PC-3 (cell line): ENCODE data around the gene BTBD18.

Experiments used
- EZH2 ChIP-seq: fragments of 300-600 bp; sonication (generic); IDR thresholded peaks from one replicate; pipeline ENCODE4 v1.6.1; 2017; ENCODE audit warnings: antibody characterized with exemption, mild to moderate bottlenecking, low read length; ENCODE audit not compliant: unreplicated experiment
- TF ChIP-seq, protein P1 (sequence below): fragments of 300-600 bp; sonication (generic); conservative IDR thresholded peaks from 2 replicates; pipeline ENCODE4 v1.5.1; 2017; ENCODE audit warnings: antibody characterized with exemption, low read depth, mild to moderate bottlenecking, low read length

- TF ChIP-seq, protein P1, sequence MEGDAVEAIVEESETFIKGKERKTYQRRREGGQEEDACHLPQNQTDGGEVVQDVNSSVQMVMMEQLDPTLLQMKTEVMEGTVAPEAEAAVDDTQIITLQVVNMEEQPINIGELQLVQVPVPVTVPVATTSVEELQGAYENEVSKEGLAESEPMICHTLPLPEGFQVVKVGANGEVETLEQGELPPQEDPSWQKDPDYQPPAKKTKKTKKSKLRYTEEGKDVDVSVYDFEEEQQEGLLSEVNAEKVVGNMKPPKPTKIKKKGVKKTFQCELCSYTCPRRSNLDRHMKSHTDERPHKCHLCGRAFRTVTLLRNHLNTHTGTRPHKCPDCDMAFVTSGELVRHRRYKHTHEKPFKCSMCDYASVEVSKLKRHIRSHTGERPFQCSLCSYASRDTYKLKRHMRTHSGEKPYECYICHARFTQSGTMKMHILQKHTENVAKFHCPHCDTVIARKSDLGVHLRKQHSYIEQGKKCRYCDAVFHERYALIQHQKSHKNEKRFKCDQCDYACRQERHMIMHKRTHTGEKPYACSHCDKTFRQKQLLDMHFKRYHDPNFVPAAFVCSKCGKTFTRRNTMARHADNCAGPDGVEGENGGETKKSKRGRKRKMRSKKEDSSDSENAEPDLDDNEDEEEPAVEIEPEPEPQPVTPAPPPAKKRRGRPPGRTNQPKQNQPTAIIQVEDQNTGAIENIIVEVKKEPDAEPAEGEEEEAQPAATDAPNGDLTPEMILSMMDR = no peak
- TF ChIP-seq EZH2 = no peak
Observed at GRCh38 chr11:57771365-57771764, 19.7 kb upstream of the BTBD18 start.
